GM19452 (cell line): Measurements from ENCODE around the gene LRP1B.
"Not testable (repeated sequence)": the region's sequence is repeated elsewhere in the genome, so short reads cannot be mapped to it uniquely, and the experiment has no call there.

Experiments used
- ATAC-seq: cut with Tn5 transposase; IDR thresholded peaks from one replicate; pipeline ENCODE4 v1.9.1; 2021; ENCODE audit not compliant: unreplicated experiment

Gene LRP1B

DNA sequence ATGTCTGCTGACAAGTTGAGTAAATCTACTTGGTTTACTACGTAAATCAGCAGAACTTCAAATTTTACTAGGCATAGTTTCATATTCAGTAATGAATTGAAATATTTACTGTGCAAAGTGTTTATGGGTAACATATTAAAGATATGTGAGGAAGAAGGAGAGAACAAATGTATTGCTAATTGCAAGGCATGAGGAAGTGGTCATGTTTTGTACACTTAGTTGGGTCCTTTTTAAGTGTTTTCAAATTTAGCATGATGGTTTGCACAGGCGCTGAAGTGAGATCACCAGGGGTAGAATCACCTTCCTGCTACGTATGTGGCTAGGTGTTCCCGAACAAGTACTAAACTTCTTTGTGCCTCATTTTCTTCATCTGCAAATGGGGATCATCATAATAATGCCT is 1534.4 kb downstream of the LRP1B start:
- ATAC-seq = peak; percentile 63

DNA sequence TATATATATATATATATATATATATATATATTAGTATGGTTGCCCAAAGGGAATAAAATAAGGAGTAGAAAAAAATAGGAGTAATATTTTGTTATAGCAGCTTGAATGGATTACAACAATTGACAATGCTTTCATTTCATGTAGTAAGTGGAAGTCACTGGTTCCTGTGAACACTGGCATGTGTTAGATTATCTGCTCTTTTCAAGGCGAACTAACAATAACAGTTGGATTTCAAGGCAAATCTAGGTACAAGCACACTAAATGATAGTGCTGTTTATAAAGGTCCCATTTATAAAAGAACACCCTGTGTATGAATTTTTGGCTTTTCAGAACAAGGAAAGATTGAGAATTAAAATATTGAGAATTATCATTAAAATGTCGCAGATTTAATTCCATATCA is 1535.7 kb downstream of the LRP1B start:
- no peak for ATAC-seq

DNA sequence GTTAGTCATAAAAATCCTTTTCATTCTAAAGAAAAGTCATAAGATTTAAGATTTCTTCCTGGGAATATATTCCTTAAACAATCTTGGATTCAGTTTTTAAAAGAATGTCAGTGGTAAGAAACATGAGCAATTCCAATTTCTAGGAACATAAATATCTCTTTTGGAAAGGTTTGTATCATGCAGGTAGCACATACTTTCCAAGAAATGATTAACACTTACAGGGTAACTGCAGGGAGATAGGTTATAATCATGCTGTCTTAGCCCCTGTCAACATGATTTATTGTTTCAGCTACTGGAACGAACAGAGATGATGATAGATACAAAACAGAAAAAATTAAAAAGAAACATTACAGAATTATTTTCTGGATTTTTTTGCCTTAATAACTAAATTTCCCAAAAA is 1537.7 kb downstream of the LRP1B start:
- no peak for ATAC-seq

DNA sequence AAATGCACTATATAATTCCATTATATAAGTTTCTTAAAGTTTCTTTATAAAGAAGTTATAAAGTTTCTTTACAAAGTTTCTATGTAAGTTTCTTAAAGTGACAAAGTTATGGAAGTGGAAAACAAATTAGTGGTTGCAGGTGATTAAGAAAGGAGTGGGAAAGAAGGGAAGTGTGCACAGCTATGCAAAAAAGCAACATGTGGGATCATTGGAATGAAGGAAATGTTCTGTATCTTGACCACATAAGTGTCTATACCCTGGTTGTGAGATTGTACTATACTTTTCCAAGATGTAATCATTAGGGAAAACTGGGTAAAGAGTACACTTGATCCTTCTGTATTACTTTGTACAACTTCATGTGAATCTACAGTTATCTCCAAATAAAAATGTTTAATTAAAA is 1541.1 kb downstream of the LRP1B start:
- ATAC-seq = no peak

DNA sequence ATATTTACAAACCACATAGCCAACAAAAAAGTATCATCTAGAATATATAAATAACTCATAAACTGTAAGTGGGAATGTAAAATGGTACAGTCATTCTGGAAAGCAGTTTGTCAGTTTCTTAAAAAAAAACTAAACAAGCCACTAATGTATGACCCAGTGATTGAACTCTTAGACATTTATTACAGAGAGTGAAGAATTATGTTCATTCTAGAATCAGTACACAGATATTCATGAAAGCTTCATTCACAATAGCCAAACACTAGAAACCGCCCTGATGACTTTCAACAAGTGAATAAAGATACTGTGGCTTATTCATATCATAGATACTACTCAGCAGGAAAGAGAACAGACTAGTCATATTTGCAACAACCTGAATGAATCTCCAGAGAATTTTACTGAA is 1541.5 kb downstream of the LRP1B start:
- ATAC-seq = no peak

DNA sequence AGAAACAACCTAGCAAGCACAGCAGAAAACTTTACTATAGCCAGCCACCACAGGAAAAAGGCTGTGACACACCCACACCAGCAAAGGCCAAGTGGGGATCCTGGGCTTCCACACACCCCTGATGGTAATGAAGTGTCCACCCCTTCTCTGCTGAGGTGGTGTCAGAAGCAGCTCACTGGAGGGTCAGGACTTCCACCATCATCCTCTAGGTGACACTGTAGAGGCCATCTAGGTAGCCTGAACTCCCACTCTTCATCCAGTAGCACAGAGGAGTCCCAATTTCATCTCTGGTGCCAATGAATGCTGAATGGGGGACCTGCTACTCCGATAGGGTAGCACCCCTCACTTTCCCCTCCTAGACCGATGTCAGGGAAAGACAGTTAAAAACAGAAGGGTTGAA is 1544.4 kb downstream of the LRP1B start:
- no peak for ATAC-seq

DNA sequence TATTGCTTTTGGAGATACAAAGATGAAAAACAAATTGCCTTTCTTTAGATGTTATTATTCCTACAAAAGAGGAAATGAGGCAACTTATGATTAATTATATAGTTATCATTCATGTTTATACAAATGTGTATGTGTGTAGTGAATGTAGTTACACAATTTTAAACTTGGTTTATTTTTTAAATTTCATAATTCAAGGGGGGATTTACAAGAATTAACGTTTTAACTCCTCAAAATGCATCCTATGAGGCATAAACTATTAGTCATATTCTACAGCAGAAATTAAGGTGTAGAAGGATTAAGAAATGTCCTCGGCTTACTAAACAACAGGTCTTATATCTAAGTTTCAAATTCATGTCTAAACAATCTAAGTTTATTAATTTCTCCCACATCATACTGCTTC is 1545.8 kb downstream of the LRP1B start:
- ATAC-seq = no peak

DNA sequence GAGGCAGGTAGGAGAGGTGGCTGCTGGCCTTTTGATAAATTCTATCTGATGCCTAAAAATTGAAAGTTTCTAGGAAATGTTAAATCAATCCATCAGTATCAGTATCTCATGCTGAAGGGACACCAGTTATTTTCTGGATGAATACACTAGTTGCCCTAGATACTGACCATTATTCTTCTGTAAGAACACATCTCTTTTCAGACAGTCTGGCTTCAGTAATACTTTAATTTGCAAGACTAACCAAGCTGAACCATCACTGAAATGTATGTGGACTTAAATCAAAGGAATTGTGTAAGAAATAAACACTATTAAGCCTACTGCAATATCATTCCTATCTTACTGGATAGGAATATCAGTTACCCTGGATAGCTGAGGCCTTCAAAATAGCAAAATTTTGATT is 1546.3 kb downstream of the LRP1B start:
- no peak for ATAC-seq

DNA sequence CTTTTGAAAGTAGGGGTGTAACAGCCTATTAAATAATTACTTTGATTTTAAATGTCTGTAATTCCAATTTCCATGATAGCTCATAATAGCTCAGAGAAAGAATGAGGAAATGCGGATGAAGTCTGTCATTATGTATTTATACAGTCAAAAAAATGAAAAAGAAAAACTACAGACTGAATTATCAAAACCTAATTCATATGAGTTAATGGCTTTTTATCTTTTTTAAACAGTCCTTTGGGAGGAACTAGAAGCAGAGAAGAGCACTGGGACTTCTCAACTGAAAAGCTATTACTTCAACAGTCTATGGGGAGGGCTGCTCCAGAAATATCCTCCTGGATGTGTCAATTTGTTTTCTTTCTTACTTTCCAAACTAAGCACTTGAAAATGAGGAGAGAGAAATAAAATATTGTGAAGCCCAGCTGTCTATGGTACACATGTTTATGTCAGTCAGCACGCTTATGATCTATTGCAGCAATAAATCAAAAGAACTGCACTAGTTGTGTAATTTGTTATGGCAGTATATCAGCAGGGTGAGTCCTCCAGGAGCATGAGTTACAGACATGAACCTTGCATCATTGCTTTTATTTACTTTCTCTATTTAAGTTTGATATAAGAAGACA is 1550.2 kb downstream of the LRP1B start:
- ATAC-seq = no peak

DNA sequence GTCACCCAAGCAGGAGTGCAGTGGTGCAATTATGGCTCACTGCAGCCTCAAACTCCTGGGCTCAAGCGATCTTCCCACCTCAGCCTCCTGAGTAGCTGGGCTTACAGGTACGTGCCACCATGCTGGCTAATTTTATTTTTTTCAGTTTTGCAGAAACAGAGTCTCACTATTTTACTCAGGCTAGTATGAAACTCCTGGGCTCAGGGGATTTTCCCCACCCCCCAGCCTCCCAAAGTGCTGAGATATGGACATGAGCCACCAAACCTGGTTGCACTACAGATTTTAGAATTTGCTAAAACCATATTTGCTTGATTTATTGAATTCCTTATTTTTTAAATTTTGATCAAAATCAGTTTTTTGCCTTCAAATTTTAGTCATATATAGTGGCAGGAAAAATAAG is 1553.4 kb downstream of the LRP1B start:
- ATAC-seq = no peak

DNA sequence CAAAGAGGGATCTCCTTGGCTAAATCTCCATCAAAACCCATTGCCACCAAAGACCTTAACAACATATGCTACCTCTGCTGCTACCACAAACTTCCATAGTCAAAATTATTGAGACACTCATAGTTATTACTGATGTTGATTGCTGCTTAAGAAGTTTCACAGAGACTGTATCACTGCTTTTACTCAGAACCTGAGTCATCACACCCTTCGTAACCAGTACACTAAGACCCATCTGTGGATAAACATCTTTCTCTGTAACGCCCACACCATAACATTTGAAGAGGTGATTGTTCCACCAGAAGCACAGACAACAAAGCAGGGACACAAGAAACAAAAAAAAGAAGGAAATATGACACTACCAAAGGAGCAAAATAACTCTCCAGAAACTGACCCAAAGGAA is 1563.1 kb downstream of the LRP1B start:
- ATAC-seq = no peak

DNA sequence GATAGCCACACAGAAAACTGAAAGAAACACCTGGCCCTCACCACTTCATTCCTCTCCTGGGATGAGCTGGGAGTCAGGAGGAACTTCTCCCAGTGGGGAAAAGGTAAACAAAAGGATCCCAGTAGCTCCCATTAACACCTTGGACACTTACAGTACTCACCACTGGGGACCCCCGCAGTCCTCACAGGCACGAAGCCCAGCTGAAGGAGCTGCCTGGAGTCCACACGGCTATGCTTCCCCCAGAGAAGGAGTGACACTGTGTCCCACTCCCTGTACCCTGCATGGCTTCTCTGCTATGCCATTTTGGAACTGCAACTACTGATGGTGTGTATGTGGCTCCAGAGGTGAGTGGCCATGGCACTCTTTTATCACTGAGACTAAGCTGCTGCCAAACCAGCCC is 1565.1 kb downstream of the LRP1B start:
- ATAC-seq = no peak

DNA sequence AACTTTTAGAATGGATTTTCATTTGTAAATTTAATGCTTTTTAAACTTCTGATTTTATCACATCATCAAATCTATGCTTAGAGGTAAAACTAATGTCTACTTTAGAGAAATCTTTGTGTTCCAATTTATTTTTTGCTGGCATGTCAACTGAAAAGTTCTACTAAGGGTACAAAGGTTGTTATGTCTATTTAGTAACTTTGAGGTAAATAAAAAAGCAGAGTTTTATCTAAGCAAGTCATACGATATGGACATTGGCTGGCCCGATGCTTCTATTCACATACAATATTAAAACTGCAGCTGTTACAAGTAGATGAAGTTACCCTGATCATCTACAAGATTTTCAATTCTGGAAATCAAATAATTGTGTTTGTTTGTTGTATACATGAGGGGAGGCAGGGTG is 1575.1 kb downstream of the LRP1B start:
- no peak for ATAC-seq

DNA sequence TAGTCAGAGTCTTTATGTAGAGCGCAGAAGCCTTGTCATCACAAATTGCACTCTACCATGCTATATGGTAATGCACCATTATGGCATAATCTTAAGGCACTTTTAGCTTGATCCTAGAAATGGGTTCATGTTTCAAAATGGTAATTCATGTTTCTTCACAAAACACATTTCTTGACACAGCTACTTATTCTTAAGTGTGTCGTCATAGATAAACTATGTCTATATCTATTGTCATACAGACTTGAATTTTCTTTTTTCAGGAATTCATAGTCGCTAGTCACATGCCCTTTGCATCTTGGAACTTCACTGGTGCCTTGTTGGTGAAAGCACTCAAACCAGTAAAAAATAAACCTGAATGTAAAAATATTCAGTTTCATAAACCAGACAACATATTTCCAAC is 1578.2 kb downstream of the LRP1B start:
- no peak for ATAC-seq

DNA sequence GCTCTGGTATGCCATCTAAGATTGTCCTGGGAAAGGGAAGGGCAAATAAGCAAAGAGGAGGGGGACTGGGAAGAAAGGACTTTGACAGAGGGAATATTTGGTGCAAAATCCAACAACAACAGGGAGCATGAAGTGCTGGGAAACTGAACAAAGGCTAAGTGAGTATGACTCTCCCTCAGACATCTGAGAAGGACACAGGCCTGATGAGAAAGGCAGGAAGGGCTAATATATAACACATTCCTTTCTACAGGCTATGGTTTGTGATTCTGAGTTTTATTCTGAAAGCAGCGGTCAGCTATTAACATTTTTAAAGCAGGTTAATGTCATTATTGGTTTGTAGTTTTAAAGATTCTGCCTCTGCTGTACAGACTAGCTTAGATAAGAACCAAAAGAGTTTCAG is 1579.5 kb downstream of the LRP1B start:
- ATAC-seq = no peak

DNA sequence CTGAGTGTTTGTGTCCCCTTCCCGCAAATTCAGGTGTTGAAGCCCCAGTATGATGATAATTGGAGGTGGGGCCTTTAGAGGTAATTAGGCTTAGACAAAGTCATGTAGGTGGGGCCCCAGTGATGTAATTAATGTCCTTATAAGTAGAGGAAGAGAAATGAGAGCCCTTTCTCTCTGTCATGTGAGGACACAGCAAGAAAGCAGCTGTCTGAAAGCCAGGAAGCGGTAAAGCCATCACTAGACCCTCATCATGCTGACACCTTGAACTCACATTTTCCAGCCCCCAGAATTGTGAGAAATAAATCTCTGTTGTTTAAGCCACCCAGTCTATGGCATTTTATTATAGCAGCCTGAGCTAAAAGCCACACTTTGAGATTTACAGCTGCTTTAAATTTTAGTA is 1580.0 kb downstream of the LRP1B start:
- no peak for ATAC-seq

DNA sequence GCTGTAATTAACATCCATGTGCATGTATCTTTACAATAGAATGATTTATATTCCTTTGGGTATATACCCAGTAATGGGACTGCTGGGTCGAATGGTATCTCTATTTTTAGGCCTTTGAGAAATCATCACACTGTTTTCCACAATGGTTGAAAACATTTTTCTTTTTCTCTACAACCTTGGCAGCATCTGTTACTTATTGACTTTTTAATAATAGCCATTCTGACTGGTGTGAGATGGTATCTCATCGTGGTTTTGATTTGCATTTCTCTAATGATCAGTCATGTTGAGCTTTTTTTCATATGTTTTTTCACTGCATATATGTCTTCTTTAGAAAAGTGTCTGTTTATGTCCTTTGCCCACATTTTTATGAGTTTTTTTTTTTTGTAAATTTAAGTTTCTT is 1586.0 kb downstream of the LRP1B start:
- ATAC-seq = not testable (repeated sequence)

DNA sequence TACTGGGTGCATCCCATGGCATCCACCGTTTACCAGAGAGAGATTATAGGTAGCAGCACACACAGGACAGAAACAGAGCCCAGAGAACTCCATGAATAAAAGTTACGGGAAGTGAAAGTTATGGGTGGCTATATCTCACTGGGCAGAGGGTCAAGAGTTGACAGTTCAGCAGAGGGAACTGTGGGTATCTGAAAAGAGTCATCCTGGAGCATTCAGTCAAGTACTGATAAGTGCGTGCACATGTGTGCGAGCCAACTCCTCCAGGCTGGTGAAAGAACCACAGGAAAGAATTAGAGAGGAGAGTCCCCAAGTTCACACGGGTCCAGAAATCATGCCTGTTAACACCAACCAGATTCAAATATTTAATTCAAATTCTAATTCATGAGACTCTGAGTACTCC is 1588.2 kb downstream of the LRP1B start:
- no peak for ATAC-seq

DNA sequence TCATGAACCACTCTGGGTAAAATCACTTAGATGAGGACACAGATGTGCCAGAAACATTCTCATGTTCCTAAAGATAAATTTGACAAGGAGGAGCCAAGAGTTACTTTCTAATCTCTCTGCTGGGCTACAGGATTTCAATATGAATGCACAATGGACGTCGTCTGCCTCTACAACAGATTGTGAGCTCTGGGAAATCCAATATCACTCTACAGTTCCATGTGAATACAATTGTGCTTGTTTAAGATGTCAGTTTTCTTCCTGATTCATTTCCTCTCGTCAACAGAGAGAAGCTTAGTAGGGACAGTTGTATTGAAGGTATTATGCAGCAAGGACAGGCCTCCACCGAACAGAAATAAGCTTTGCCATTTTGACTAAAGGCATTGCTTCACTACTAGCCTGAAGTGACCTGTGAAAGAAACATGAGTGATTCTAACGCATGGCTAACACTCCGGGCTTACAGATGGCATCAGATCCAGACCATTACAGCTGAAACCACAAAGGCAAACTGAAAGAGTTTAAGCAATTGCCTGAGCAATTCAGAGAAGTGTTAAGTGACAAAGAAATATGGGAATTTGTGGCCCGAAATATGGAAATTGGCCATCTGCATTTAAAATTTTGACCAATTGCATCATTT is 1591.5 kb downstream of the LRP1B start:
- no peak for ATAC-seq

DNA sequence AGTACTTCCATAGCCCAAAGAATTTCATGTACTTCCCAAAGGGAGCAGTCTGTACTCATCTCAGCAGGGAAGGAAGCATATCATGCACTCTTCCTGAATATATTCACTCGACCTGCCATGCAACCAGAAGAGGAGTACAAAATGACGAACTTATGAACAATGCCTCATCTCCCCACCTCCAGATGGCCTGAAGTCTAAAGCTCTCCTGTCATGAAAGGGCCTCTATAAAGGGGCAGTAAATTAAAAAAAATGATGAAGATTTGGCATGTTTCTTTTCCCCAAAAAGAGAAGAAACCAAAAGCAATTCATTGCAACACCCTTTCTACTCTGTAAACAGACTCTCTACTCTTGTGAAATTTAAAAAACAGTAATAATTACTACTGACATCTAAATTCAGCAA is 1601.1 kb downstream of the LRP1B start:
- no peak for ATAC-seq

DNA sequence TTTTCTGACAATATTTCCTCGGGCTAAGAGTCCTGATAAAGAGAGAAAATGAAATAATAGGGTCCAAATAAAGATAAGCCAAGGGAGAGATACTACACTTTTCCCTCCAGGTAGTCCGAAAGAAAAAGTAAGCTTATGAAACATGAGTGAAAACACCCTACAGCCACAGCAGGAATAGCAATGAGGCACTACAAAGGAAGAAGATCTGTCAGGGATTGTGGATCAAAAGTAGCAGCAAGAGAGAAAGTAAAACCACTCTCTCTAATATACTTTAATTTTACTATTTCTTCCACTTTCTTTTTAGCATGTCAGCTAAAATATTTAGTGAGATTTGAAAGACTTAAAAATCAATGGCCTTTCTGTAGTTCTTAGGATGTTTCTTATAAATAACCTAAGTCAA is 1601.8 kb downstream of the LRP1B start:
- no peak for ATAC-seq

DNA sequence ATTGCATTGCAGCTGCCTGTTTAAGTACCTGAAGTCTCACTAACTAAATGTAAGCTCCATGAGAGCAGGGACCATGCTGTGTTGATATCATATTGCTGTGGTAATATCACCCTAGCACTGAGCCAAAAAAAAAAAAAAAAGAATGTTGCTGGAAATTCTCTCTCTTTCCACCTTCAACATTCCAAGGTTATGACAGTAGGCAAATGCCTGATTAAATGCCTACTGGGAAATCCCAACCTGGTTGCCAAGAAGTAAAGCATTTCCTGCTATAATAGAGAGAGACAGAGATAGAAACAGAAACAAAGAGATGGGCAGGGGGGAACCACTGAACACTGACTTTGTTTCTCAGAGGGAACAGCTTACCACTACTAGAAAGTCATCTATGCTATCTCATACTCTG is 1604.2 kb downstream of the LRP1B start:
- no peak for ATAC-seq

DNA sequence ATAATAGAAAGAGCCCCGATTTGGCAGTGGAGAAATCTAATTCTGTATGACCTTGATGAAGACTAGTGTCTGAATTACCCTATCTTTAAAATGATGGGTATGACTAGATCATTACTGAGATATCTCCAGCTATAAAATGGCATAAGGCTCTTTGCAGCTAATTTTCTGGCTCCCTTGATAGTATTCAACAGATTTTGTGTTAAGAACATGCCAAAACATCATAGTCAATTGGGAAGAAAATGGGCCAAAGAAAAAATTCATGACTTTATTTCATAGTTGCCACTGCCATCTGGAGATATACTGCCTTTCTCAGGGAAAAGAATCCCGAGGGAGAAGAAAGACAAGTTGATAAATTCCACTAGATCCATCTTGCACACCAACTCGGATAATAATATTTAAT is 1618.7 kb downstream of the LRP1B start:
- no peak for ATAC-seq
